HepG2 (cell line): ENCODE data around the gene NOXO1. TPM values are rescaled to one million over a fixed set of nuclear protein-coding genes. Genes with fewer than 3 reads are reported as not detected.

Experiments
- ARNT2 ChIP-seq: sonication (generic); formaldehyde crosslinking; IDR thresholded peaks from 2 replicates; pipeline ENCODE4 v1.8.0; 2022; ENCODE audit warnings: mild to moderate bottlenecking, low read depth, missing genetic modification reagents, moderate library complexity
- ATM ChIP-seq: fragments of 450-650 bp; IDR thresholded peaks from 2 replicates; pipeline ENCODE4 v1.7.1; 2017; ENCODE audit warnings: mild to moderate bottlenecking, borderline replicate concordance
- NFRKB ChIP-seq: fragments of 450-650 bp; IDR thresholded peaks from 2 replicates; pipeline ENCODE4 v1.6.1; 2017
- POGZ ChIP-seq: sonication (generic); formaldehyde crosslinking; IDR thresholded peaks from 2 replicates; pipeline ENCODE4 v1.4.0; 2020; ENCODE audit warnings: mild to moderate bottlenecking, missing genetic modification reagents
- SAP130 ChIP-seq: IDR thresholded peaks from 2 replicates; pipeline ENCODE4 v1.6.1; 2016; ENCODE audit warnings: low read depth
- SOX5 ChIP-seq: IDR thresholded peaks from 2 replicates; pipeline ENCODE4 v1.6.1; 2016; ENCODE audit warnings: borderline replicate concordance
- YY1 ChIP-seq: IDR thresholded peaks from 2 replicates; pipeline ENCODE4 v1.6.1; 2011; ENCODE audit warnings: low read length, low read depth, moderate library complexity, mild to moderate bottlenecking; ENCODE audit not compliant: insufficient read depth, insufficient replicate concordance
- ZBTB10 ChIP-seq: sonication (generic); formaldehyde crosslinking; IDR thresholded peaks from 2 replicates; pipeline ENCODE4 v1.4.0; 2020; ENCODE audit warnings: missing genetic modification reagents, borderline replicate concordance
- ZNF10 ChIP-seq: sonication (generic); formaldehyde crosslinking; IDR thresholded peaks from 2 replicates; pipeline ENCODE4 v1.4.0; 2020; ENCODE audit warnings: mild to moderate bottlenecking, low read depth, missing genetic modification reagents, borderline replicate concordance
- ZNF138 ChIP-seq: sonication (generic); formaldehyde crosslinking; IDR thresholded peaks from 2 replicates; pipeline ENCODE4 v1.5.0; 2020; ENCODE audit warnings: mild to moderate bottlenecking, low read depth, missing genetic modification reagents
- ZNF512B ChIP-seq: sonication (generic); formaldehyde crosslinking; IDR thresholded peaks from 2 replicates; pipeline ENCODE4 v1.5.1; 2020; ENCODE audit warnings: missing genetic modification reagents, mild to moderate bottlenecking, borderline replicate concordance
- ZNF646 ChIP-seq: sonication (generic); formaldehyde crosslinking; IDR thresholded peaks from 2 replicates; pipeline ENCODE4 v1.9.0; 2021; ENCODE audit warnings: mild to moderate bottlenecking, missing genetic modification reagents
- ZNF687 ChIP-seq: sonication (generic); formaldehyde crosslinking; IDR thresholded peaks from 2 replicates; pipeline ENCODE4 v1.5.1; 2020; ENCODE audit warnings: mild to moderate bottlenecking, missing genetic modification reagents, moderate library complexity
- ZNF768 ChIP-seq: sonication (generic); formaldehyde crosslinking; IDR thresholded peaks from 2 replicates; pipeline ENCODE4 v1.4.0; 2020; ENCODE audit warnings: missing genetic modification reagents
- polyA plus RNA-seq, 8 experiments: library from polyadenylated mRNA; depleted of rRNA in 3 of 8; stranded (reverse) in 7 of 8; unstranded in 1 of 8; fragments of >200 nt; fragmentation: Illumina TruSeq in 4 of 8; extraction: Trizol in 4 of 8; gene quantifications; 2 replicates each; pipeline versions ENCODE4 v1.2.1 to v1.2.3, GENCODE V29; 2011 to 2016; ENCODE audit warnings: low read depth in 4 of 8, missing spikeins in 1 of 8, mixed read lengths in 1 of 8; ENCODE audit not compliant: insufficient read depth in 1 of 8
- total RNA-seq, 5 experiments: library from RNA; depleted of rRNA; stranded (reverse); fragments of >200 nt; fragmentation: Illumina TruSeq; extraction: Trizol; gene quantifications; 2 replicates each; pipeline ENCODE4 v1.2.3, GENCODE V29; 2016; ENCODE audit warnings: low read depth in 1 of 5

Gene NOXO1
- total and polyA plus RNA-seq, 2 of the 13 experiments (the other 11 are each of a cell fraction or from before 2014, with no cell fraction given): 0.69 to 1.4 TPM

GRCh38 chr16:1993731-1994131 lies 12.5 kb upstream of the NOXO1 start (continued):
- TF ChIP-seq SAP130: peak; percentile 71
- TF ChIP-seq ARNT2: no peak
- TF ChIP-seq YY1: peak; percentile 8
- no peak for TF ChIP-seq ATM
- no peak for TF ChIP-seq POGZ
- no peak for TF ChIP-seq ZNF138 (CRISPR knock-in tag)
- TF ChIP-seq ZNF10 (CRISPR knock-in tag): no peak
- no peak for TF ChIP-seq SOX5 (CRISPR knock-in tag)
- TF ChIP-seq ZNF768 (CRISPR knock-in tag): no peak
- TF ChIP-seq ZNF687 (CRISPR knock-in tag): peak; percentile 81
- TF ChIP-seq ZBTB10: no peak
- no peak for TF ChIP-seq ZNF512B
- TF ChIP-seq NFRKB: no peak
- no peak for TF ChIP-seq ZNF646 (CRISPR knock-in tag)
